Suprapubic skin (tissue), 4 donors: Measurements from ENCODE around the gene PGM1. TPM values are rescaled to one million over a fixed set of nuclear protein-coding genes. Genes with fewer than 3 reads are reported as not detected.

ENCODE experiments used
- DNase-seq, 2 donors: peaks; one replicate each; pipeline ENCODE4 v3.0.0-alpha.2; 2019; ENCODE audit warnings: low spot score in 2 of 2
- H3K27ac ChIP-seq: fragments of 200-600 bp; sonication (generic); one replicate; pipeline ENCODE4 v1.5.1; 2019
- H3K27me3 ChIP-seq: fragments of 200-600 bp; sonication (generic); one replicate; pipeline ENCODE4 v1.5.1; 2019
- H3K36me3 ChIP-seq: fragments of 200-600 bp; sonication (generic); one replicate; pipeline ENCODE4 v1.5.1; 2019
- H3K4me1 ChIP-seq: fragments of 200-600 bp; sonication (generic); one replicate; pipeline ENCODE4 v1.5.1; 2019
- H3K4me3 ChIP-seq: fragments of 200-600 bp; sonication (generic); one replicate; pipeline ENCODE4 v1.5.1; 2019; ENCODE audit warnings: mild to moderate bottlenecking
- H3K9me3 ChIP-seq: fragments of 200-600 bp; sonication (generic); one replicate; pipeline ENCODE4 v1.5.1; 2019
- CTCF ChIP-seq, 2 donors: fragments of 200-600 bp in 1 of 2; fragments of 450-650 bp in 1 of 2; sonication (generic) in 1 of 2; IDR thresholded peaks; one replicate each; pipeline ENCODE4 v1.5.1; 2016 to 2019; ENCODE audit warnings: antibody characterized with exemption in 2 of 2, mild to moderate bottlenecking in 1 of 2, moderate library complexity in 1 of 2
- EP300 ChIP-seq: sonication (generic); formaldehyde crosslinking; IDR thresholded peaks from one replicate; pipeline ENCODE4 v1.6.1; 2017; ENCODE audit warnings: antibody characterized with exemption
- POLR2A ChIP-seq, 2 donors: fragments of 450-650 bp; IDR thresholded peaks; one replicate each; pipeline ENCODE4 v1.6.1; 2017; ENCODE audit warnings: antibody characterized with exemption in 2 of 2, mild to moderate bottlenecking in 2 of 2, moderate library complexity in 2 of 2
- POLR2AphosphoS5 ChIP-seq, 3 donors: sonication (generic); formaldehyde crosslinking; IDR thresholded peaks; one replicate each; pipeline ENCODE4 v1.6.1; 2017; ENCODE audit warnings: antibody characterized with exemption in 3 of 3
- WGBS: methylation state at CpG from one replicate; pipeline ENCODE4 v1.1.5; 2018; 5-methylcytosine and 5-hydroxymethylcytosine counted together
- total RNA-seq, 4 donors: library from RNA; depleted of rRNA; stranded (reverse); fragments of >200 nt; gene quantifications; one replicate each; pipeline ENCODE4 v1.1.0, GENCODE V29; 2016

PGM1 gene
- total RNA-seq, 4 donors from 2014 or later = 38.9 to 52.8 (median 45.4) TPM

- no peak overlapping the region for H3K27ac ChIP-seq
- no peak for DNase-seq
- no peaks in the 10 kb centered on the region for H3K9me3 ChIP-seq
- no peaks in the 10 kb centered on the region for H3K27me3 ChIP-seq
- WGBS = 93% methylated on average over 6 of the region's 6 CpGs
- H3K4me3 ChIP-seq = no peak overlapping the region
- no peak for TF ChIP-seq EP300
- TF ChIP-seq POLR2A (IDR thresholded peaks at IDR 0.05) = no peak
- TF ChIP-seq CTCF (IDR thresholded peaks at IDR 0.05) = no peak
- TF ChIP-seq POLR2AphosphoS5 (IDR thresholded peaks at IDR 0.05) = no peak
- peaks cover 21% of the 10 kb centered on the region for H3K36me3 ChIP-seq
- H3K4me1 ChIP-seq = no peaks in the 10 kb centered on the region
These were observed 60.8 kb downstream of the PGM1 start for GRCh38 chr1:63653976-63654375.

GRCh38 chr1:63659448-63659847 is 66.2 kb downstream of the PGM1 start:
- DNase-seq = no peak
- no peaks in the 10 kb centered on the region for H3K27me3 ChIP-seq
- no peak overlapping the region for H3K4me3 ChIP-seq
- no peak overlapping the region for H3K27ac ChIP-seq
- TF ChIP-seq POLR2AphosphoS5 (IDR thresholded peaks at IDR 0.05) = no peak
- no peak for TF ChIP-seq POLR2A (IDR thresholded peaks at IDR 0.05)
- no peak for TF ChIP-seq EP300
- TF ChIP-seq CTCF (IDR thresholded peaks at IDR 0.05) = no peak
- no peaks in the 10 kb centered on the region for H3K9me3 ChIP-seq
- H3K4me1 ChIP-seq = peaks cover 18% of the 10 kb centered on the region
- 95% methylated on average over 7 of the region's 7 CpGs for WGBS
- H3K36me3 ChIP-seq = peaks cover 8% of the 10 kb centered on the region

GRCh38 chr1:63662056-63662836 is 69.0 kb downstream of the PGM1 start:
- H3K4me1 ChIP-seq = peaks cover 18% of the 10 kb centered on the region
- TF ChIP-seq CTCF (IDR thresholded peaks at IDR 0.05) = no peak
- no peak for TF ChIP-seq POLR2A (IDR thresholded peaks at IDR 0.05)
- TF ChIP-seq POLR2AphosphoS5 (IDR thresholded peaks at IDR 0.05) = no peak
- no peak for TF ChIP-seq EP300
- 26% methylated on average over 10 of the region's 10 CpGs for WGBS
- no peaks in the 10 kb centered on the region for H3K36me3 ChIP-seq
- peak in 1 of 2 donors; percentile 68 for DNase-seq
- H3K9me3 ChIP-seq = peaks cover 5% of the 10 kb centered on the region
- no peaks in the 10 kb centered on the region for H3K27me3 ChIP-seq
- H3K4me3 ChIP-seq = no peak overlapping the region
- peak overlapping the region; percentile 85 for H3K27ac ChIP-seq

- H3K4me1 ChIP-seq = peaks cover 18% of the 10 kb centered on the region
- peaks cover 5% of the 10 kb centered on the region for H3K9me3 ChIP-seq
- 71% methylated on average over 4 of the region's 4 CpGs for WGBS
- no peak for TF ChIP-seq POLR2A (IDR thresholded peaks at IDR 0.05)
- no peak for TF ChIP-seq CTCF (IDR thresholded peaks at IDR 0.05)
- no peak for TF ChIP-seq EP300
- TF ChIP-seq POLR2AphosphoS5 (IDR thresholded peaks at IDR 0.05) = no peak
- H3K4me3 ChIP-seq = no peak overlapping the region
- H3K36me3 ChIP-seq = no peaks in the 10 kb centered on the region
- H3K27me3 ChIP-seq = no peaks in the 10 kb centered on the region
- H3K27ac ChIP-seq = peak overlapping the region; percentile 85
- no peak for DNase-seq
These were observed 69.6 kb downstream of the PGM1 start for GRCh38 chr1:63662841-63663240.

- no peak for TF ChIP-seq POLR2AphosphoS5 (IDR thresholded peaks at IDR 0.05)
- 75% methylated on average over 3 of the region's 3 CpGs for WGBS
- H3K9me3 ChIP-seq = peaks cover 5% of the 10 kb centered on the region
- H3K4me1 ChIP-seq = peaks cover 18% of the 10 kb centered on the region
- H3K27me3 ChIP-seq = no peaks in the 10 kb centered on the region
- no peak for DNase-seq
- H3K4me3 ChIP-seq = no peak overlapping the region
- H3K27ac ChIP-seq = peak overlapping the region; percentile 85
- H3K36me3 ChIP-seq = no peaks in the 10 kb centered on the region
These were observed 70.1 kb downstream of the PGM1 start for GRCh38 chr1:63663301-63663700.
